DOHH2 (cell line): ENCODE results near the gene UXS1.

Source experiments
- H3F3A ChIP-seq: fragments of 200-600 bp; sonication (generic), shearing (Covaris generic); 2 replicates; pipeline ENCODE4 v1.6.0; 2016; ENCODE audit warnings: antibody characterized with exemption, mild to moderate bottlenecking; ENCODE audit not compliant: control insufficient read depth, insufficient read depth
- H3K27ac ChIP-seq: fragments of 200-600 bp; sonication (generic); 2 replicates; pipeline ENCODE4 v1.5.1; 2014; ENCODE audit warnings: low read depth, mild to moderate bottlenecking, low read length, moderate library complexity
- H3K27me3 ChIP-seq: fragments of 200-600 bp; sonication (generic); 2 replicates; pipeline ENCODE4 v1.6.1; 2014; ENCODE audit warnings: mild to moderate bottlenecking, low read length, mixed read lengths; ENCODE audit not compliant: control insufficient read depth
- H3K36me3 ChIP-seq: fragments of 200-600 bp; sonication (generic); 2 replicates; pipeline ENCODE4 v1.6.1; 2014; ENCODE audit warnings: mild to moderate bottlenecking, low read length, moderate library complexity, mixed read lengths; ENCODE audit not compliant: control insufficient read depth
- H3K4me1 ChIP-seq: fragments of 200-600 bp; sonication (generic); 2 replicates; pipeline ENCODE4 v1.6.1; 2014; ENCODE audit warnings: mild to moderate bottlenecking, low read length, mixed read lengths; ENCODE audit not compliant: control insufficient read depth
- H3K4me2 ChIP-seq: fragments of 200-600 bp; sonication (generic); 2 replicates; pipeline ENCODE4 v1.6.0; 2014; ENCODE audit warnings: mild to moderate bottlenecking, low read length, moderate library complexity
- H3K4me3 ChIP-seq: fragments of 200-600 bp; sonication (generic); 2 replicates; pipeline ENCODE4 v1.5.1; 2014; ENCODE audit warnings: mild to moderate bottlenecking, low read length, mixed read lengths
- H3K79me2 ChIP-seq: fragments of 200-600 bp; sonication (generic); 2 replicates; pipeline ENCODE4 v1.6.1; 2014; ENCODE audit warnings: mild to moderate bottlenecking, low read length, mixed read lengths; ENCODE audit not compliant: control insufficient read depth
- H3K9me2 ChIP-seq: fragments of 200-600 bp; sonication (generic); replicated peaks from 2 replicates; pipeline ENCODE4 v1.6.1; 2014; ENCODE audit warnings: mild to moderate bottlenecking, low read length, mixed read lengths; ENCODE audit not compliant: control insufficient read depth
- H3K9me3 ChIP-seq: fragments of 200-600 bp; sonication (generic); 2 replicates; pipeline ENCODE4 v1.6.1; 2014; ENCODE audit warnings: antibody characterized with exemption, low read length, mixed read lengths; ENCODE audit not compliant: control insufficient read depth, insufficient read depth
- H4K20me1 ChIP-seq: fragments of 200-600 bp; sonication (generic); 2 replicates; pipeline ENCODE4 v1.6.0; 2014; ENCODE audit warnings: low read depth, mild to moderate bottlenecking, antibody characterized with exemption, low read length, moderate library complexity; ENCODE audit not compliant: control insufficient read depth, insufficient read depth
- CTCF ChIP-seq: fragments of 200-600 bp; sonication (generic); IDR thresholded peaks from one replicate; pipeline ENCODE4 v1.5.1; 2014; ENCODE audit warnings: antibody characterized with exemption, mild to moderate bottlenecking, low read depth, low read length; ENCODE audit not compliant: poor library complexity, severe bottlenecking
- EZH2phosphoT487 ChIP-seq: fragments of 200-600 bp; sonication (generic); IDR thresholded peaks from 2 replicates; pipeline ENCODE4 v1.6.1; 2017; ENCODE audit warnings: borderline replicate concordance, mild to moderate bottlenecking, antibody characterized with exemption, low read length, moderate library complexity, mixed read lengths

Gene UXS1

GRCh38 chr2:106117882-106118684 lies 76.0 kb downstream of the UXS1 start:
- H4K20me1 ChIP-seq: no peaks in the 10 kb centered on the region
- no peaks in the 10 kb centered on the region for H3F3A ChIP-seq
- no peaks in the 10 kb centered on the region for H3K79me2 ChIP-seq
- H3K4me2 ChIP-seq: no peak overlapping the region
- no peaks in the 10 kb centered on the region for H3K4me1 ChIP-seq
- H3K4me3 ChIP-seq: no peak overlapping the region
- H3K9me2 ChIP-seq: no peaks in the 10 kb centered on the region
- no peak overlapping the region for H3K27ac ChIP-seq
- TF ChIP-seq CTCF (no peak), EZH2phosphoT487 (no peak)
- no peaks in the 10 kb centered on the region for H3K9me3 ChIP-seq
- H3K36me3 ChIP-seq: no peaks in the 10 kb centered on the region; the same call in 1 of the 2 replicates
- no peaks in the 10 kb centered on the region for H3K27me3 ChIP-seq

GRCh38 chr2:106117347-106117746 lies 76.8 kb downstream of the UXS1 start:
- Histone ChIP-seq H3K9me2 (no peaks in the 10 kb centered on the region), H3K4me2 (no peak overlapping the region), H3K4me3 (no peak overlapping the region), H3K36me3 (no peaks in the 10 kb centered on the region; the same call in 1 of the 2 replicates), H3K79me2 (no peaks in the 10 kb centered on the region), H3K9me3 (no peaks in the 10 kb centered on the region), H4K20me1 (no peaks in the 10 kb centered on the region), H3F3A (no peaks in the 10 kb centered on the region), H3K27me3 (no peaks in the 10 kb centered on the region), H3K27ac (no peak overlapping the region), H3K4me1 (no peaks in the 10 kb centered on the region)
- no peak for TF ChIP-seq EZH2phosphoT487
- TF ChIP-seq CTCF: no peak

GRCh38 chr2:106116248-106116647 lies 77.9 kb downstream of the UXS1 start:
- Histone ChIP-seq H3K4me1 (no peaks in the 10 kb centered on the region), H3K4me2 (no peak overlapping the region), H3K9me2 (no peaks in the 10 kb centered on the region), H3K4me3 (no peak overlapping the region), H3K27me3 (no peaks in the 10 kb centered on the region), H3F3A (no peaks in the 10 kb centered on the region), H3K36me3 (no peaks in the 10 kb centered on the region; the same call in 1 of the 2 replicates), H3K9me3 (no peaks in the 10 kb centered on the region), H3K79me2 (no peaks in the 10 kb centered on the region), H3K27ac (no peak overlapping the region), H4K20me1 (no peaks in the 10 kb centered on the region)
- TF ChIP-seq CTCF (no peak), EZH2phosphoT487 (no peak)
